Neural progenitor cell (in vitro differentiated cells): ENCODE results near the gene ABI3BP. TPM values are rescaled to one million over a fixed set of nuclear protein-coding genes. Genes with fewer than 3 reads are reported as not detected.

ENCODE experiments used
- DNase-seq: peaks from one replicate; pipeline ENCODE4 v3.0.0-alpha.2; 2016; ENCODE audit warnings: low spot score
- H2AFZ ChIP-seq: fragments of 200-600 bp; sonication (generic); replicated peaks from 2 replicates; pipeline ENCODE4 v1.6.1; 2016; ENCODE audit warnings: antibody characterized with exemption
- H3F3A ChIP-seq: fragments of 200-600 bp; sonication (generic); 2 replicates; pipeline ENCODE4 v1.6.1; 2016; ENCODE audit warnings: antibody characterized with exemption, low read depth
- H3K27ac ChIP-seq: fragments of 200-600 bp; sonication (generic); 2 replicates; pipeline ENCODE4 v1.5.1; 2016; ENCODE audit warnings: mild to moderate bottlenecking
- H3K27me3 ChIP-seq: fragments of 200-600 bp; sonication (generic); 2 replicates; pipeline ENCODE4 v1.6.1; 2016; ENCODE audit warnings: mild to moderate bottlenecking, moderate library complexity
- H3K36me3 ChIP-seq: fragments of 200-600 bp; sonication (generic); 2 replicates; pipeline ENCODE4 v1.5.1; 2016
- H3K4me1 ChIP-seq: fragments of 200-600 bp; sonication (generic); 2 replicates; pipeline ENCODE4 v1.6.1; 2016; ENCODE audit warnings: mixed run types
- H3K4me2 ChIP-seq: fragments of 200-600 bp; sonication (generic); 2 replicates; pipeline ENCODE4 v1.6.1; 2016
- H3K4me3 ChIP-seq: fragments of 200-600 bp; sonication (generic); 2 replicates; pipeline ENCODE4 v1.5.1; 2016
- H3K79me2 ChIP-seq: fragments of 200-600 bp; sonication (generic); 2 replicates; pipeline ENCODE4 v1.6.1; 2016; ENCODE audit warnings: low read depth
- H3K9ac ChIP-seq: fragments of 200-600 bp; sonication (generic); 2 replicates; pipeline ENCODE4 v1.6.1; 2016
- H3K9me3 ChIP-seq: fragments of 200-600 bp; sonication (generic); 2 replicates; pipeline ENCODE4 v1.5.1; 2016; ENCODE audit warnings: low read depth
- H4K20me1 ChIP-seq: fragments of 200-600 bp; sonication (generic); 2 replicates; pipeline ENCODE4 v1.6.1; 2016; ENCODE audit warnings: low read depth
- H3K27ac Mint-ChIP-seq: 3 replicates; pipeline ENCODE4 v1.8.0; 2021; ENCODE audit warnings: mixed read lengths
- H3K27me3 Mint-ChIP-seq: 2 replicates; pipeline ENCODE4 v1.8.0; 2022; ENCODE audit warnings: low read depth, mild to moderate bottlenecking, inconsistent platforms, moderate library complexity, mixed read lengths; ENCODE audit not compliant: insufficient read depth
- H3K36me3 Mint-ChIP-seq: 3 replicates; pipeline ENCODE4 v1.8.0; 2021; ENCODE audit warnings: mixed read lengths
- H3K4me1 Mint-ChIP-seq: 3 replicates; pipeline ENCODE4 v1.8.0; 2021; ENCODE audit warnings: mixed read lengths
- H3K4me3 Mint-ChIP-seq: 3 replicates; pipeline ENCODE4 v1.8.0; 2021; ENCODE audit warnings: mild to moderate bottlenecking, moderate library complexity, mixed read lengths
- H3K9me3 Mint-ChIP-seq: 3 replicates; pipeline ENCODE4 v1.8.0; 2020; ENCODE audit warnings: mixed read lengths
- CTCF ChIP-seq: fragments of 200-600 bp; sonication (generic); IDR thresholded peaks from 2 replicates; pipeline ENCODE4 v1.5.1; 2017; ENCODE audit warnings: antibody characterized with exemption, mild to moderate bottlenecking
- EZH2 ChIP-seq: fragments of 200-600 bp; sonication (generic); IDR thresholded peaks from 2 replicates; pipeline ENCODE4 v1.6.1; 2017; ENCODE audit warnings: antibody characterized with exemption, mild to moderate bottlenecking, moderate library complexity
- EZH2phosphoT487 ChIP-seq: fragments of 200-600 bp; sonication (generic); IDR thresholded peaks from 2 replicates; pipeline ENCODE4 v1.6.1; 2017; ENCODE audit warnings: antibody characterized with exemption
- total RNA-seq: library from RNA; depleted of rRNA; stranded (reverse); fragments of >200 nt; gene quantifications from 2 replicates; pipeline ENCODE4 v1.2.3, GENCODE V29; 2015; ENCODE audit warnings: low replicate concordance

Gene ABI3BP
- total RNA-seq, 1 donor from 2014 or later, result not detected

DNA sequence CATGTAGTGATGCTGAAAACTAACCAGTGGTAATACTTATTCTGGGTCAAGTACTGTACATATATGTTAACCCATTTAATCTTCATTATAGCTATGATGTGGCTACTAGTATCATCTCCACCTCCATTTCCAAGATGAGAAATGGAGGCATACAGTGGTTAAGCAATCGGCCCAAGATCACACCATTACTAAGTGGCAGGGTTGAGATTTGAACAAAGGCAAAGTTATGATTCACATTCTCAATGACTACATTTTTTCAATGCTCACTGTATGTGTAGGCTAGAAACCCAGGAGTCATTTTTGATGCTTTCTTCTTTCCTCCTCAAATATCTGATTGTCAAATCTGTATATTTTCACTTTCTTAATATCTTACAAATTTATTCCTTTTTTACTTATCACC is 30.2 kb downstream of the ABI3BP start:
- Histone ChIP-seq H2AFZ (no peak overlapping the region), H3F3A (no peaks in the 10 kb centered on the region), H3K4me3 (no peak overlapping the region), H3K79me2 (no peaks in the 10 kb centered on the region), H3K27ac (no peak overlapping the region), H3K4me2 (no peak overlapping the region), H4K20me1 (no peaks in the 10 kb centered on the region), H3K4me1 (no peaks in the 10 kb centered on the region), H3K36me3 (no peaks in the 10 kb centered on the region), H3K9me3 (no peaks in the 10 kb centered on the region), H3K9ac (no peak overlapping the region), H3K27me3 (no peaks in the 10 kb centered on the region)
- TF ChIP-seq EZH2phosphoT487 (no peak), CTCF (no peak), EZH2 (no peak)
- Mint-ChIP-seq H3K4me1 (no peaks in the 10 kb centered on the region), H3K27ac (no peak overlapping the region), H3K9me3 (peaks cover 8% of the 10 kb centered on the region), H3K36me3 (no peaks in the 10 kb centered on the region), H3K27me3 (no peaks in the 10 kb centered on the region), H3K4me3 (no peak overlapping the region)
- no peak for DNase-seq

GRCh38 chr3:100957261-100957986 is 35.8 kb downstream of the ABI3BP start:
- H4K20me1 ChIP-seq, result no peaks in the 10 kb centered on the region
- H3F3A ChIP-seq, result no peaks in the 10 kb centered on the region
- no peak overlapping the region for H3K27ac Mint-ChIP-seq
- DNase-seq, result no peak
- H3K4me3 ChIP-seq, result no peak overlapping the region
- no peaks in the 10 kb centered on the region for H3K27me3 Mint-ChIP-seq
- no peak overlapping the region for H3K4me3 Mint-ChIP-seq
- H3K4me1 Mint-ChIP-seq, result no peaks in the 10 kb centered on the region
- H3K36me3 Mint-ChIP-seq, result no peaks in the 10 kb centered on the region
- H3K27ac ChIP-seq, result no peak overlapping the region
- H3K36me3 ChIP-seq, result no peaks in the 10 kb centered on the region
- H3K27me3 ChIP-seq, result no peaks in the 10 kb centered on the region
- no peak overlapping the region for H2AFZ ChIP-seq
- TF ChIP-seq EZH2phosphoT487, result no peak
- TF ChIP-seq EZH2, result no peak
- no peak for TF ChIP-seq CTCF
- no peaks in the 10 kb centered on the region for H3K4me1 ChIP-seq
- peaks cover 8% of the 10 kb centered on the region for H3K9me3 Mint-ChIP-seq
- no peaks in the 10 kb centered on the region for H3K9me3 ChIP-seq
- H3K79me2 ChIP-seq, result no peaks in the 10 kb centered on the region
- no peak overlapping the region for H3K9ac ChIP-seq
- H3K4me2 ChIP-seq, result no peak overlapping the region

GRCh38 chr3:100956276-100956675 is 36.9 kb downstream of the ABI3BP start:
- Mint-ChIP-seq H3K36me3 (no peaks in the 10 kb centered on the region), H3K9me3 (peaks cover 8% of the 10 kb centered on the region), H3K4me1 (no peaks in the 10 kb centered on the region), H3K4me3 (no peak overlapping the region), H3K27me3 (no peaks in the 10 kb centered on the region), H3K27ac (no peak overlapping the region)
- Histone ChIP-seq H3K9me3 (no peaks in the 10 kb centered on the region), H3F3A (no peaks in the 10 kb centered on the region), H3K9ac (no peak overlapping the region), H3K4me1 (no peaks in the 10 kb centered on the region), H3K27ac (no peak overlapping the region), H3K36me3 (no peaks in the 10 kb centered on the region), H3K4me2 (no peak overlapping the region), H4K20me1 (no peaks in the 10 kb centered on the region), H2AFZ (no peak overlapping the region), H3K79me2 (no peaks in the 10 kb centered on the region), H3K4me3 (no peak overlapping the region), H3K27me3 (no peaks in the 10 kb centered on the region)
- TF ChIP-seq EZH2 (no peak), CTCF (no peak), EZH2phosphoT487 (no peak)
- DNase-seq, result no peak
